Measurements from ENCODE around the gene BABAM1. TPM values are rescaled to one million over a fixed set of nuclear protein-coding genes. Genes with fewer than 3 reads are reported as not detected.

Gene BABAM1
- total and polyA plus RNA-seq, 2 experiments from 2014 or later = 82.7 to 90.3 TPM

- in situ Hi-C loops (cut with MboI) = loop anchor here (10.0 kb wide), 1 partner anchor 75 kb away; no protein-coding TSS in a partner anchor
- Histone ChIP-seq H3F3A (ENCODE audit: insufficient read depth) (peaks cover 6% of the 10 kb centered on the region), H2AFZ (peak overlapping the region; percentile 25; the same call in 1 of the 2 replicates), H3K4me1 (ENCODE audit: insufficient read depth) (peaks cover 31% of the 10 kb centered on the region), H3K9me3 (ENCODE audit: low read depth) (no peaks in the 10 kb centered on the region), H3K4me3 (peak overlapping the region; percentile 97), H3K4me2 (ENCODE audit: unreplicated experiment) (peak overlapping the region; percentile 90), H3K36me3 (ENCODE audit: low read depth) (no peaks in the 10 kb centered on the region; the same call in 1 of the 2 replicates), H3K27ac (peak overlapping the region; percentile 36), H3K9ac (peak overlapping the region; percentile 93), H3K27me3 (replicated peaks; ENCODE audit: insufficient read depth) (no peaks in the 10 kb centered on the region), H3K79me2 (ENCODE audit: insufficient read depth) (peaks cover 69% of the 10 kb centered on the region), H4K20me1 (ENCODE audit: insufficient read depth) (no peaks in the 10 kb centered on the region), H3K9me2 (ENCODE audit: insufficient read depth) (no peaks in the 10 kb centered on the region)
- TF ChIP-seq EZH2phosphoT487 (IDR thresholded peaks at IDR 0.05; ENCODE audit: insufficient read depth, low read depth) = no peak
- no peak for TF ChIP-seq EZH2 (IDR thresholded peaks at IDR 0.05; ENCODE audit: insufficient read depth, poor library complexity, severe bottlenecking)
- 3 to 4% methylated on average over 23 of the region's 23 CpGs for WGBS, 2 experiments (ENCODE audit: low coverage in 1 of 2, low lambda C conversion rate in 2 of 2, missing lambda C conversion rate in 2 of 2)
- peak; percentile 38 for DNase-seq
These were observed 42.8 kb downstream of the BABAM1 start for GRCh38 chr19:17309965-17310461.

GRCh38 chr19:17311455-17312188, 44.4 kb downstream of the BABAM1 start:
- no peak overlapping the region for H2AFZ ChIP-seq
- peaks cover 68% of the 10 kb centered on the region for H3K79me2 ChIP-seq (ENCODE audit: insufficient read depth)
- H3K9me2 ChIP-seq (ENCODE audit: insufficient read depth) = no peaks in the 10 kb centered on the region
- 61 to 63% methylated on average over 10 to 11 of the region's 11 CpGs for WGBS, 2 experiments (ENCODE audit: low coverage in 1 of 2, low lambda C conversion rate in 2 of 2, missing lambda C conversion rate in 2 of 2)
- 0 out of 2 replicates have a peak, but pooled peaks cover under 1% of the 10 kb centered on the region for H3F3A ChIP-seq (ENCODE audit: insufficient read depth)
- no peaks in the 10 kb centered on the region for H3K9me3 ChIP-seq (ENCODE audit: low read depth)
- peak overlapping the region; percentile 69 for H3K27ac ChIP-seq
- H4K20me1 ChIP-seq (ENCODE audit: insufficient read depth) = no peaks in the 10 kb centered on the region
- peak overlapping the region; percentile 53 for H3K4me2 ChIP-seq (ENCODE audit: unreplicated experiment)
- TF ChIP-seq EZH2 (IDR thresholded peaks at IDR 0.05; ENCODE audit: insufficient read depth, poor library complexity, severe bottlenecking) = no peak
- H3K36me3 ChIP-seq (ENCODE audit: low read depth) = no peaks in the 10 kb centered on the region; the same call in 1 of the 2 replicates
- peak; percentile 85 for DNase-seq
- H3K4me1 ChIP-seq (ENCODE audit: insufficient read depth) = peaks cover 26% of the 10 kb centered on the region
- H3K27me3 ChIP-seq (replicated peaks; ENCODE audit: insufficient read depth) = no peaks in the 10 kb centered on the region
- peak overlapping the region; percentile 62 for H3K9ac ChIP-seq
- peak overlapping the region; percentile 43; the same call in 1 of the 2 replicates for H3K4me3 ChIP-seq
- in situ Hi-C loops (cut with MboI) = no loop called here

- Histone ChIP-seq H3K4me3 (peak overlapping the region; percentile 43; the same call in 1 of the 2 replicates), H3K9me3 (ENCODE audit: low read depth) (no peaks in the 10 kb centered on the region), H3K79me2 (ENCODE audit: insufficient read depth) (peaks cover 60% of the 10 kb centered on the region), H2AFZ (no peak overlapping the region), H4K20me1 (ENCODE audit: insufficient read depth) (no peaks in the 10 kb centered on the region), H3K27me3 (replicated peaks; ENCODE audit: insufficient read depth) (no peaks in the 10 kb centered on the region), H3K27ac (peak overlapping the region; percentile 69), H3K4me1 (ENCODE audit: insufficient read depth) (peaks cover 23% of the 10 kb centered on the region), H3K4me2 (ENCODE audit: unreplicated experiment) (peak overlapping the region; percentile 53), H3F3A (ENCODE audit: insufficient read depth) (no peaks in the 10 kb centered on the region), H3K36me3 (ENCODE audit: low read depth) (no peaks in the 10 kb centered on the region; the same call in 1 of the 2 replicates), H3K9me2 (ENCODE audit: insufficient read depth) (no peaks in the 10 kb centered on the region), H3K9ac (peak overlapping the region; percentile 62)
- in situ Hi-C loops (cut with MboI) = no loop called here
- DNase-seq = no peak
- WGBS, 2 experiments (ENCODE audit: low coverage in 1 of 2, low lambda C conversion rate in 2 of 2, missing lambda C conversion rate in 2 of 2) = 76 to 78% methylated on average over 19 to 20 of the region's 20 CpGs
- no peak for TF ChIP-seq EZH2 (IDR thresholded peaks at IDR 0.05; ENCODE audit: insufficient read depth, poor library complexity, severe bottlenecking)
- no peak for TF ChIP-seq EZH2phosphoT487 (IDR thresholded peaks at IDR 0.05; ENCODE audit: insufficient read depth, low read depth)
These were observed 45.2 kb downstream of the BABAM1 start for GRCh38 chr19:17312189-17313113.

- Histone ChIP-seq H4K20me1 (ENCODE audit: insufficient read depth) (no peaks in the 10 kb centered on the region), H3K9me3 (ENCODE audit: low read depth) (no peaks in the 10 kb centered on the region), H3K4me3 (no peak overlapping the region), H3F3A (ENCODE audit: insufficient read depth) (no peaks in the 10 kb centered on the region), H3K27ac (no peak overlapping the region), H3K27me3 (replicated peaks; ENCODE audit: insufficient read depth) (no peaks in the 10 kb centered on the region), H3K4me2 (ENCODE audit: unreplicated experiment) (no peak overlapping the region), H3K79me2 (ENCODE audit: insufficient read depth) (peaks cover 54% of the 10 kb centered on the region), H3K9me2 (ENCODE audit: insufficient read depth) (no peaks in the 10 kb centered on the region), H3K36me3 (ENCODE audit: low read depth) (no peaks in the 10 kb centered on the region; the same call in 1 of the 2 replicates), H2AFZ (no peak overlapping the region), H3K9ac (no peak overlapping the region), H3K4me1 (ENCODE audit: insufficient read depth) (peaks cover 23% of the 10 kb centered on the region)
- in situ Hi-C loops (cut with MboI) = no loop called here
- TF ChIP-seq EZH2 (IDR thresholded peaks at IDR 0.05; ENCODE audit: insufficient read depth, poor library complexity, severe bottlenecking) = no peak
- no peak for TF ChIP-seq EZH2phosphoT487 (IDR thresholded peaks at IDR 0.05; ENCODE audit: insufficient read depth, low read depth)
- no peak for DNase-seq
- 94 to 95% methylated on average over 19 of the region's 19 CpGs for WGBS, 2 experiments (ENCODE audit: low coverage in 1 of 2, low lambda C conversion rate in 2 of 2, missing lambda C conversion rate in 2 of 2)
These were observed 46.9 kb downstream of the BABAM1 start for GRCh38 chr19:17314007-17314593.
